MCF 10A (cell line): ENCODE data around the gene HOXB7. TPM values are rescaled to one million over a fixed set of nuclear protein-coding genes. Genes with fewer than 3 reads are reported as not detected.

Experiments used
- BruUV-seq: library from RNA; stranded (reverse); fragments of 400-500 nt; replicated peaks from 2 replicates; lab custom pipeline; 2021; lab: Mats Ljungman, UMichigan
- CTCF ChIA-PET: fragments of 300-600 bp; sonication (Branson Sonifier 250); formaldehyde crosslinking; extraction: SDS; loops from one replicate; lab custom pipeline; 2021; ENCODE audit warnings: antibody characterized with exemption, inconsistent platforms; lab: Yijun Ruan, JAX
- POLR2A ChIA-PET: fragments of 300-600, 350-650 bp; sonication (Branson Sonifier 250); formaldehyde crosslinking; extraction: SDS; loops from one replicate; lab custom pipeline; 2020; ENCODE audit warnings: antibody characterized with exemption, inconsistent platforms; lab: Yijun Ruan, JAX
- DNase-seq: peaks from one replicate; pipeline ENCODE4 v3.0.0-alpha.2; 2018; ENCODE audit not compliant: unreplicated experiment
- H3K27ac Mint-ChIP-seq: one replicate; pipeline ENCODE4 v1.8.0; 2022; ENCODE audit warnings: mild to moderate bottlenecking, low read depth, mixed read lengths; ENCODE audit not compliant: unreplicated experiment
- H3K27me3 Mint-ChIP-seq: one replicate; pipeline ENCODE4 v1.8.0; 2022; ENCODE audit warnings: mixed read lengths; ENCODE audit not compliant: insufficient read depth, unreplicated experiment
- H3K36me3 Mint-ChIP-seq: one replicate; pipeline ENCODE4 v1.8.0; 2022; ENCODE audit warnings: mild to moderate bottlenecking, moderate library complexity, mixed read lengths; ENCODE audit not compliant: insufficient read depth, unreplicated experiment
- H3K4me1 Mint-ChIP-seq: one replicate; pipeline ENCODE4 v1.8.0; 2022; ENCODE audit warnings: mixed read lengths; ENCODE audit not compliant: insufficient read depth, unreplicated experiment
- H3K4me3 Mint-ChIP-seq: one replicate; pipeline ENCODE4 v1.8.0; 2022; ENCODE audit warnings: mild to moderate bottlenecking, moderate library complexity, mixed read lengths; ENCODE audit not compliant: unreplicated experiment
- H3K9me3 Mint-ChIP-seq: one replicate; pipeline ENCODE4 v1.8.0; 2022; ENCODE audit warnings: mixed read lengths; ENCODE audit not compliant: unreplicated experiment
- intact Hi-C: fragments of 100-400 bp; cut with micrococcal nuclease; formaldehyde crosslinking; loops from 2 replicates; pipeline ENCODE4 v1.14.1; 2022
- total RNA-seq: library from RNA; stranded (reverse); gene quantifications from 2 replicates; pipeline ENCODE4 v1.2.3, GENCODE V29; 2022
- TF ChIP-seq, protein P1 (sequence below): fragments of 200-600 bp; IDR thresholded peaks from one replicate; pipeline ENCODE4 v1.8.0; 2022; ENCODE audit warnings: antibody characterized with exemption, mild to moderate bottlenecking; ENCODE audit not compliant: unreplicated experiment

The HOXB7 gene
- total RNA-seq, 1 experiment from 2014 or later, result not detected

DNA sequence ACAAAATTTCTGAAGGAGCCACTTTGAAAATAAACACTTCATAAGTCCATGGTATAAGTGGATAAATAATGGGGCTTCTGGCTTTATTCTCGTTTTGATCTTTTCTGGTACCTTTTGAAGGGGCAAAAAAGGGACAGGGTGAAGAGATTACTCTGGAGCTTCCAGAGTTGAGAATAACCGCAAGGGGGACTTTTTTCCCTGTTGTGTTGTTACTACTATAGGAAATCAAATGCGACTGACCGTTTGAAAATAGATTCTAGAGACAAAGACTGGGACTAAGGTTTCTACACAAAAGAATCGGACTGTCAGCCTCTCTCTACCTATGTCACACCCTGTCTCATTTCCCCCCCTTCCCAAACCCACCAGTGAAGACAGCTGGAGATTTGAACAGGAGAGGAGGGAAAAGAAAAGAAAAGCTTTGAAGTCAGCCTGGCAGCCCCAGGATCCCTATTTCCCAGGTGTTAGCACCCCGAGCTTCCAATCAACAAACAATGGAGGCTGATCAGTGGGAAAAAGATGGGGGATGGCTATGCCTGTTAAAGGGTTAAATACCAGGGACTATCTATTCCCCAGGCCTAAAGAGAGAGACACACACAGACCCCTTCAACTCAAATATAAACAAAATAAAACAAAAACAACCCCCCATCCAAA, 41.0 kb downstream of the HOXB7 start:
- intact Hi-C loops, result no loop called here
- no peak for DNase-seq
- Mint-ChIP-seq H3K4me3 (no peak overlapping the region), H3K27ac (no peak overlapping the region), H3K27me3 (no peaks in the 10 kb centered on the region), H3K9me3 (no peaks in the 10 kb centered on the region), H3K4me1 (no peaks in the 10 kb centered on the region), H3K36me3 (no peaks in the 10 kb centered on the region)
- TF ChIP-seq, protein P1, sequence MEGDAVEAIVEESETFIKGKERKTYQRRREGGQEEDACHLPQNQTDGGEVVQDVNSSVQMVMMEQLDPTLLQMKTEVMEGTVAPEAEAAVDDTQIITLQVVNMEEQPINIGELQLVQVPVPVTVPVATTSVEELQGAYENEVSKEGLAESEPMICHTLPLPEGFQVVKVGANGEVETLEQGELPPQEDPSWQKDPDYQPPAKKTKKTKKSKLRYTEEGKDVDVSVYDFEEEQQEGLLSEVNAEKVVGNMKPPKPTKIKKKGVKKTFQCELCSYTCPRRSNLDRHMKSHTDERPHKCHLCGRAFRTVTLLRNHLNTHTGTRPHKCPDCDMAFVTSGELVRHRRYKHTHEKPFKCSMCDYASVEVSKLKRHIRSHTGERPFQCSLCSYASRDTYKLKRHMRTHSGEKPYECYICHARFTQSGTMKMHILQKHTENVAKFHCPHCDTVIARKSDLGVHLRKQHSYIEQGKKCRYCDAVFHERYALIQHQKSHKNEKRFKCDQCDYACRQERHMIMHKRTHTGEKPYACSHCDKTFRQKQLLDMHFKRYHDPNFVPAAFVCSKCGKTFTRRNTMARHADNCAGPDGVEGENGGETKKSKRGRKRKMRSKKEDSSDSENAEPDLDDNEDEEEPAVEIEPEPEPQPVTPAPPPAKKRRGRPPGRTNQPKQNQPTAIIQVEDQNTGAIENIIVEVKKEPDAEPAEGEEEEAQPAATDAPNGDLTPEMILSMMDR, result no peak
- no TSS peak for BruUV-seq
- ChIA-PET POLR2A (no interaction called here), CTCF (interaction anchor here (0.5 to 0.7 kb wide), 2 partner anchors 242 to 551 kb away, joined by 3 to 4 read pairs; no protein-coding TSS in a partner anchor)

DNA sequence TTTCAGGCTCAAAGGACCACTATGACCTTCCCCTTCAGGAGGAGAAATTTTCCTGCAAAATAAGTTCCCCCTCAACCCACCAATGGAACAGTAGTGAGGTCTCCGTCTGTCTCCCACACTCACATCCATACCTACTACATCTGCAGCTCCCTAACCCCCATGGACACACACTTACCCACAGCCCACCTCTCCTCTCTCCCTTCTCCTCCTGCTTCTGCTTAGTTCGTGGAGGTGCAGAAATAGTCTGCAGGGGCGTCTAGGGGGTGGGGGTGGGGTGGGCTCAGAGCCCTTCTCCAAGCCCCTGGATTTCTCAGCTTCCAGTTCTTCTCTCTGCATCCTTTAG, 41.6 kb downstream of the HOXB7 start:
- DNase-seq, result no peak
- TF ChIP-seq, protein P1, result no peak
- Mint-ChIP-seq H3K4me3 (no peak overlapping the region), H3K4me1 (no peaks in the 10 kb centered on the region), H3K9me3 (no peaks in the 10 kb centered on the region), H3K36me3 (no peaks in the 10 kb centered on the region), H3K27ac (no peak overlapping the region), H3K27me3 (no peaks in the 10 kb centered on the region)
- ChIA-PET POLR2A (no interaction called here), CTCF (no interaction called here)
- no TSS peak for BruUV-seq
- intact Hi-C loops, result no loop called here

DNA sequence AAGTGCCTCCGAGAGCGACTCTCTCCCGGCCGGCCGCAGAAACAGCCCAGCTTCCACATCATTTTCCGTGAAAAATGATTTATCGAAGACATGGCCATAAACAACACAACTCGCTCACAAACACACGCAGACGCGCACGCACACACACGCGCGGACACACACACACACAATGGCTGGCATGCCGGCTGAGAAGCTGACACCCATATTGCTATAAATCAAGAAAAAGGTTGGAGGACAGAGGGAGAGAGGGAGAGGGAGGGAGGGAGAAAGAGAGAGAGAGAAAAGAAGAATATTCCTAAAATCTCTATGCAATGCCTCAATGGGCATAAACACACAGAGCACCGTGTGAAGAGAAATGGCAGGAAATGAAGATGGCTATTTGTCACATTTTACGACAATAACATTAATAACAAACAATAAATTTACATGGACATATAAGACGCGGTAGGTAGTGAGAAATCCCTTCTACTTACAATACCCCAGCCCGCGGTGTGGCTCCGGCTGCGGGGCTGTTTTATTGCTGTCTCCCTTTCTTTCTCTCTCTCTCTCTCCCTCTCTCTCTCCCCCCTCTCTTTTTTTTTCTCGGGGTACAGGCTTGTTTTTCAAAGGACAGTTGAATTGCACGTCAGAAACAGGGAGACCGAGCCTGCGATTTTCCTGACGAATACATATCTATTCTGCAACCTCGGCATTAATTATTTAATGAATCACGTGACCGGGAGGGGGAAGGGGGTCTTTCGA, 42.1 kb downstream of the HOXB7 start:
- TF ChIP-seq, protein P1, result no peak
- BruUV-seq, result no TSS peak
- ChIA-PET POLR2A (no interaction called here), CTCF (interaction anchor here (0.6 kb wide), 1 partner anchor 334 kb away, joined by 4 read pairs; no protein-coding TSS in a partner anchor)
- H3K9me3 Mint-ChIP-seq, result no peaks in the 10 kb centered on the region
- intact Hi-C loops, result no loop called here
- no peaks in the 10 kb centered on the region for H3K4me1 Mint-ChIP-seq
- H3K36me3 Mint-ChIP-seq, result no peaks in the 10 kb centered on the region
- no peak overlapping the region for H3K27ac Mint-ChIP-seq
- no peak for DNase-seq
- H3K27me3 Mint-ChIP-seq, result no peaks in the 10 kb centered on the region
- no peak overlapping the region for H3K4me3 Mint-ChIP-seq

DNA sequence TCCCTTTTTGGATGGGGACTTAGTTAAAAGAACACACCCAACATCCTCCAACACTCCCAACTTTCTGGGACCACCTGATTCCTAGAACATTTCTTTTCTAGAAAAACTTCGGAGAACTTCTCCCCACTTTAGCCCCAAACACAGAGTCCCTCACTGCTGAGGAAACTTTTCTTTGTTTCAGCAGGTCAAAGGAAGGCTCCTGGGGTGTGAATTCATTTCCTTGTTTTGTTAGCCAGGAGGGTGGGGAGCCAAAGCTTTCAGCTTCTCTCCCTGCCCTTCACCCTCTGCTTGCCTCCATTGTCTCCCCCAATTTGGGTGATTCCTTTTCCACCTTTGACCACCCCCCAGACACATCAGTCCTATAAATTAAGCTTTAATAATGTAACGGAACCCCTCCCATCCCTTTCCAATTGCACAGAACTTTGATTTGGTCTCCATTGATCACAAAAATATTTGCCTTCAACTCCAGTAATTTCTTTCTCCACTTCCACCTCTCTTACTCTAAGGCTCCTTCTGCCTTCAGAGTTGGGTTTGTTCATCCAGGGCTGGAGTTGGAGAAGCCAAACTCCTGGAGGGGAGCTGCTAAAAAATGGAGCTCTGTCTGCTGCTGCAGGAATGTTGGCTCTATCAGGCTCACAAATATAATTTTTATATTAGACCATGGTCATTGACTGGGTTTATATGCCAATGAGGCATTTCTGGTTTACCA, 43.0 kb downstream of the HOXB7 start:
- no peak overlapping the region for H3K27ac Mint-ChIP-seq
- no peaks in the 10 kb centered on the region for H3K9me3 Mint-ChIP-seq
- no peaks in the 10 kb centered on the region for H3K36me3 Mint-ChIP-seq
- TF ChIP-seq, protein P1, result no peak
- no TSS peak for BruUV-seq
- H3K27me3 Mint-ChIP-seq, result no peaks in the 10 kb centered on the region
- H3K4me1 Mint-ChIP-seq, result no peaks in the 10 kb centered on the region
- POLR2A ChIA-PET, result interaction anchor here (0.9 kb wide), 1 partner anchor 24 kb away, joined by 3 read pairs; no protein-coding TSS in a partner anchor
- no peak for DNase-seq
- CTCF ChIA-PET, result interaction anchor here (0.6 kb wide), 2 partner anchors 15 to 333 kb away, joined by 3 to 4 read pairs; no protein-coding TSS in a partner anchor
- H3K4me3 Mint-ChIP-seq, result no peak overlapping the region
- intact Hi-C loops, result no loop called here
